WTC11 (cell line): ENCODE results near the gene NCCRP1. TPM values are rescaled to one million over a fixed set of nuclear protein-coding genes. Genes with fewer than 3 reads are reported as not detected.
A peak's percentile ranks its signal among the peaks of the same experiment; 100 is the strongest.

ENCODE experiments used
- ATAC-seq: fragments of 200-7000 bp; cut with Tn5 transposase; 2 replicates; pipeline ENCODE4 v1.10.0; 2021; ENCODE audit warnings: mild to moderate bottlenecking, moderate library complexity
- CTCF ChIA-PET: fragments of 300-600 bp; sonication (Branson Sonifier 250); formaldehyde crosslinking; loops from one replicate; lab custom pipeline; 2021; ENCODE audit warnings: antibody characterized with exemption; lab: Charles Lee
- POLR2A ChIA-PET: fragments of 350-600 bp; sonication (Branson Sonifier 250); formaldehyde crosslinking; loops from one replicate; lab custom pipeline; 2021; ENCODE audit warnings: antibody characterized with exemption; lab: Charles Lee
- DNase-seq: peaks from one replicate; pipeline ENCODE4 v3.0.0; 2021; ENCODE audit warnings: low spot score
- H3K27ac Mint-ChIP-seq: 2 replicates; pipeline ENCODE4 v1.8.0; 2021; ENCODE audit warnings: mixed read lengths
- H3K27me3 Mint-ChIP-seq: 2 replicates; pipeline ENCODE4 v1.8.0; 2021; ENCODE audit warnings: low read depth, mild to moderate bottlenecking, moderate library complexity, mixed read lengths
- H3K36me3 Mint-ChIP-seq: 2 replicates; pipeline ENCODE4 v1.8.0; 2021; ENCODE audit warnings: mixed read lengths
- H3K4me1 Mint-ChIP-seq: 2 replicates; pipeline ENCODE4 v1.8.0; 2022; ENCODE audit warnings: mixed read lengths
- H3K4me3 Mint-ChIP-seq: 2 replicates; pipeline ENCODE4 v1.8.0; 2021; ENCODE audit warnings: mild to moderate bottlenecking, moderate library complexity, mixed read lengths
- H3K9me3 Mint-ChIP-seq: 2 replicates; pipeline ENCODE4 v1.8.0; 2021; ENCODE audit warnings: mixed read lengths
- CBFB ChIP-seq: sonication (generic); formaldehyde crosslinking; IDR thresholded peaks from 2 replicates; pipeline ENCODE4 v1.8.1; 2022; ENCODE audit warnings: mild to moderate bottlenecking, low read depth, missing genetic modification reagents
- ELF4 ChIP-seq: sonication (generic); formaldehyde crosslinking; IDR thresholded peaks from 2 replicates; pipeline ENCODE4 v1.8.1; 2022; ENCODE audit warnings: low read depth, mild to moderate bottlenecking, moderate library complexity, missing genetic modification reagents
- EMX1 ChIP-seq: fragments of 250-450 bp; sonication (Bioruptor Pico); IDR thresholded peaks from 2 replicates; pipeline ENCODE4 v1.8.0; 2021; ENCODE audit warnings: mild to moderate bottlenecking
- IRF2 ChIP-seq: sonication (generic); formaldehyde crosslinking; IDR thresholded peaks from 2 replicates; pipeline ENCODE4 v1.8.0; 2022; ENCODE audit warnings: low read depth, missing genetic modification reagents, borderline replicate concordance
- MXD4 ChIP-seq: fragments of 250-450 bp; sonication (Bioruptor Pico); IDR thresholded peaks from 2 replicates; pipeline ENCODE4 v1.8.0; 2021; ENCODE audit warnings: mild to moderate bottlenecking, moderate library complexity, borderline replicate concordance
- NFE2L1 ChIP-seq: sonication (generic); formaldehyde crosslinking; IDR thresholded peaks from 2 replicates; pipeline ENCODE4 v1.8.1; 2023; ENCODE audit warnings: missing genetic modification reagents
- NFYB ChIP-seq: sonication (generic); formaldehyde crosslinking; conservative IDR thresholded peaks from 2 replicates; pipeline ENCODE4 v1.8.0; 2022; ENCODE audit warnings: low read depth, missing genetic modification reagents
- NR3C1 ChIP-seq: sonication (generic); formaldehyde crosslinking; conservative IDR thresholded peaks from 2 replicates; pipeline ENCODE4 v1.8.1; 2023; ENCODE audit warnings: low read depth, mild to moderate bottlenecking, missing genetic modification reagents
- STAT6 ChIP-seq: sonication (generic); formaldehyde crosslinking; conservative IDR thresholded peaks from 2 replicates; pipeline ENCODE4 v1.8.1; 2023; ENCODE audit warnings: mild to moderate bottlenecking, low read depth, missing genetic modification reagents, moderate library complexity
- USF2 ChIP-seq: sonication (generic); formaldehyde crosslinking; IDR thresholded peaks from 2 replicates; pipeline ENCODE4 v1.8.1; 2023; ENCODE audit warnings: mild to moderate bottlenecking, missing genetic modification reagents, moderate library complexity
- ZBTB21 ChIP-seq: sonication (generic); formaldehyde crosslinking; IDR thresholded peaks from 2 replicates; pipeline ENCODE4 v1.8.1; 2023; ENCODE audit warnings: mild to moderate bottlenecking, missing genetic modification reagents, borderline replicate concordance
- ZBTB43 ChIP-seq: sonication (generic); formaldehyde crosslinking; IDR thresholded peaks from 2 replicates; pipeline ENCODE4 v1.8.1; 2023; ENCODE audit warnings: mild to moderate bottlenecking, missing genetic modification reagents
- ZNF121 ChIP-seq: sonication (generic); formaldehyde crosslinking; IDR thresholded peaks from 2 replicates; pipeline ENCODE4 v1.8.0; 2023; ENCODE audit warnings: missing genetic modification reagents
- total RNA-seq: library from RNA; stranded (reverse); gene quantifications from 3 replicates; pipeline ENCODE4 v1.2.3, GENCODE V29; 2021
- TF ChIP-seq, protein P1 (sequence below): sonication (generic); formaldehyde crosslinking; IDR thresholded peaks from 2 replicates; pipeline ENCODE4 v1.8.0; 2022; ENCODE audit warnings: mild to moderate bottlenecking, missing genetic modification reagents
- TF ChIP-seq, protein P2 (sequence below): sonication (generic); formaldehyde crosslinking; IDR thresholded peaks from 2 replicates; pipeline ENCODE4 v1.8.1; 2023; ENCODE audit warnings: mild to moderate bottlenecking, moderate library complexity, missing genetic modification reagents

Gene NCCRP1
- total RNA-seq, 1 experiment from 2014 or later: 2.0 TPM

DNA sequence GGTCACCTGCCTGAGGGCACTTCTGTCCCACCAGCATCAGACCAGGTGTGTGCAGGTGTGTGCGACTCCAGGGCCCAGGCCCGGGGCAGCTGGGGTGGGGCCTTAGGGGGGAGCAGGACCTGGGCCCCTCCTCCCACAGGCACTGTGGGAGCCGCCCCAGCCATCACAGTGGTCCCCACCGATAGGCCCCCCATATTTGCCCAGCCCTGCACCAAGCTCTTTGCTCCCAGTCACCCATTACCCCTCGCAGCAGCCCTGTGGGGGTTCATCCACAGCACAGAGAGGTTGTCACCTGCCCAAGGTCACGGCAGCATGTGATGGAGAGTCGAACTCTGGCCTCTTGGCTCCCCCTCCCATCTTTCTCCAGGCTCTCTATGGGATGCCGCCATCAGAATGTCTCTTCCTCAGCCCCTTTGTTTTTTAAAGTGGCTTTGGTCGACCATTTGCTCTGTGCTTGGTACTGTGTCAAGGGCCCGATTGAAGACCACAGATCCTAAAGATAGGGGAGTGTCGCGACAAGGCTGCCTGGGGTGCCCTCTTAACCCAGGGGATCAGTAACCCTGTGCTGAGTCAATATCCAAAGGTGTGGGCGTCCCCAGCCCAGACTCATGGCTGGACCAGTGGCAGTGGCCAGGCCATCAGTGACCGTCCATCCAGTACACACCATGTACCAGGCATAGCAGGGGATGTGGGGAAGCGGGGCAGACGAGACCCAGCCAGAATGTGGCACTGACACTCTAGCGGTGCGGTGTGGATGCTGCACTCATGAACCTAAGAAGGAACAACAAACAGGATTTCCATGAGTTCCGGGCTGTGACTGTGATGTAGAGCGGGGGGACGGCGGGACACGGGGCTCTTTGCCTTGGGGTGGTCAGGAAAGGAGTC is 28.3 kb upstream of the NCCRP1 start (continued):
- no peak for TF ChIP-seq STAT6 (CRISPR knock-in tag)
- TF ChIP-seq EMX1 (CRISPR knock-in tag): no peak
- no peak for TF ChIP-seq NFYB
- no peak for TF ChIP-seq USF2 (CRISPR knock-in tag)
- TF ChIP-seq, protein P1, sequence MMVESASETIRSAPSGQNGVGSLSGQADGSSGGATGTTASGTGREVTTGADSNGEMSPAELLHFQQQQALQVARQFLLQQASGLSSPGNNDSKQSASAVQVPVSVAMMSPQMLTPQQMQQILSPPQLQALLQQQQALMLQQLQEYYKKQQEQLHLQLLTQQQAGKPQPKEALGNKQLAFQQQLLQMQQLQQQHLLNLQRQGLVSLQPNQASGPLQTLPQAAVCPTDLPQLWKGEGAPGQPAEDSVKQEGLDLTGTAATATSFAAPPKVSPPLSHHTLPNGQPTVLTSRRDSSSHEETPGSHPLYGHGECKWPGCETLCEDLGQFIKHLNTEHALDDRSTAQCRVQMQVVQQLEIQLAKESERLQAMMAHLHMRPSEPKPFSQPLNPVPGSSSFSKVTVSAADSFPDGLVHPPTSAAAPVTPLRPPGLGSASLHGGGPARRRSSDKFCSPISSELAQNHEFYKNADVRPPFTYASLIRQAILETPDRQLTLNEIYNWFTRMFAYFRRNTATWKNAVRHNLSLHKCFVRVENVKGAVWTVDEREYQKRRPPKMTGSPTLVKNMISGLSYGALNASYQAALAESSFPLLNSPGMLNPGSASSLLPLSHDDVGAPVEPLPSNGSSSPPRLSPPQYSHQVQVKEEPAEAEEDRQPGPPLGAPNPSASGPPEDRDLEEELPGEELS: no peak
- no peak for TF ChIP-seq NR3C1 (CRISPR knock-in tag)
- no peak for TF ChIP-seq ZBTB43 (CRISPR knock-in tag)
- no peak for TF ChIP-seq IRF2 (CRISPR knock-in tag)

DNA sequence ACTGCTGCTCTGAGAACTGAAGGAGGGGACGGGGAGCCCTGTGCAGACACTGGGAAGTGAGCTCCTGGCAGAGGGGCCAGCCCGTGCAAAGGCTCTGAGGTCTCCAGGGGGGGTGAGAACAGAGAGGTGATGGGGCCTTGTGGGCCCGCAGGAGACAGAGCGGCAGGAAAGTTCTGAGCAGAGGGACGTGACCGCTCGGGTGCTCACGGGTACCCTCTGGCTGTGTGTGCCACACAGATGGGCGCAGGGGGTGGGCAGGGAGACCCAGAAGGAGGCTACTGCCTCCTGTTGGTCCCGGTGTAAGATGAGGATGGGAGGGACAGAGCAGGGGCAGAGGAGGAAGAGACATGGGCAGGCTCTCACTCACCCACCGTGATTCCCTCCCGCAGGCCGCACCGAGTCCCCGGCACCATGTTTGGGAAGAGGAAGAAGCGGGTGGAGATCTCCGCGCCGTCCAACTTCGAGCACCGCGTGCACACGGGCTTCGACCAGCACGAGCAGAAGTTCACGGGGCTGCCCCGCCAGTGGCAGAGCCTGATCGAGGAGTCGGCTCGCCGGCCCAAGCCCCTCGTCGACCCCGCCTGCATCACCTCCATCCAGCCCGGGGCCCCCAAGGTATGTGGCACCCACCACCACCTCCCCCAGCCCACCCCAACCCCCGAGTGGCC is 27.5 kb upstream of the NCCRP1 start:
- POLR2A ChIA-PET: no interaction called here
- H3K9me3 Mint-ChIP-seq: no peaks in the 10 kb centered on the region
- H3K27ac Mint-ChIP-seq: peak overlapping the region; percentile 83
- CTCF ChIA-PET: interaction anchor here (0.8 kb wide), 1 partner anchor 239 kb away, joined by 3 read pairs; the partner anchor contains the start of genes MRPS12 and SARS2
- peaks cover 17% of the 10 kb centered on the region for H3K4me1 Mint-ChIP-seq
- ATAC-seq (no peak), DNase-seq (no peak)
- H3K27me3 Mint-ChIP-seq: no peaks in the 10 kb centered on the region
- no peaks in the 10 kb centered on the region for H3K36me3 Mint-ChIP-seq
- no peak overlapping the region for H3K4me3 Mint-ChIP-seq
- TF ChIP-seq CBFB: no peak
- TF ChIP-seq NFE2L1: no peak
- no peak for TF ChIP-seq MXD4 (CRISPR knock-in tag)
- TF ChIP-seq ZBTB21 (CRISPR knock-in tag): no peak
- TF ChIP-seq, protein P2, sequence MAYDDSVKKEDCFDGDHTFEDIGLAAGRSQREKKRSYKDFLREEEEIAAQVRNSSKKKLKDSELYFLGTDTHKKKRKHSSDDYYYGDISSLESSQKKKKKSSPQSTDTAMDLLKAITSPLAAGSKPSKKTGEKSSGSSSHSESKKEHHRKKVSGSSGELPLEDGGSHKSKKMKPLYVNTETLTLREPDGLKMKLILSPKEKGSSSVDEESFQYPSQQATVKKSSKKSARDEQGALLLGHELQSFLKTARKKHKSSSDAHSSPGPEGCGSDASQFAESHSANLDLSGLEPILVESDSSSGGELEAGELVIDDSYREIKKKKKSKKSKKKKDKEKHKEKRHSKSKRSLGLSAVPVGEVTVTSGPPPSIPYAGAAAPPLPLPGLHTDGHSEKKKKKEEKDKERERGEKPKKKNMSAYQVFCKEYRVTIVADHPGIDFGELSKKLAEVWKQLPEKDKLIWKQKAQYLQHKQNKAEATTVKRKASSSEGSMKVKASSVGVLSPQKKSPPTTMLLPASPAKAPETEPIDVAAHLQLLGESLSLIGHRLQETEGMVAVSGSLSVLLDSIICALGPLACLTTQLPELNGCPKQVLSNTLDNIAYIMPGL (CRISPR knock-in tag): no peak
- TF ChIP-seq NR3C1 (CRISPR knock-in tag): no peak
- TF ChIP-seq ELF4 (CRISPR knock-in tag): no peak
- TF ChIP-seq ZNF121: no peak
